IPS-NIHi11 (cell line): Measurements from ENCODE around the gene MYL12A.
A peak's percentile ranks its signal among the peaks of the same experiment; 100 is the strongest.
"Not testable (repeated sequence)": the region's sequence is repeated elsewhere in the genome, so short reads cannot be mapped to it uniquely, and the experiment has no call there.

ENCODE experiments used
- DNase-seq: peaks from one replicate; pipeline ENCODE4 v3.0.0; 2012; ENCODE audit warnings: mixed read lengths, low spot score

The MYL12A gene

GRCh38 chr18:3247240-3248061, at the start of gene MYL12A:
TSS of gene MYL12A (plus strand) at chr18:3247801. CDS start at chr18:3253248, 5,447 bp downstream.
- DNase-seq = peak; percentile 95

- DNase-seq = not testable (repeated sequence)
Measured at GRCh38 chr18:3198260-3198860, 49.2 kb upstream of the MYL12A start.

- no peak for DNase-seq
Measured at GRCh38 chr18:3199942-3200645, 47.5 kb upstream of the MYL12A start.

GRCh38 chr18:3205239-3205638, 42.4 kb upstream of the MYL12A start:
- DNase-seq = no peak

- DNase-seq = no peak
Measured at GRCh38 chr18:3207565-3207964, 40.0 kb upstream of the MYL12A start.

GRCh38 chr18:3209859-3210569, 37.6 kb upstream of the MYL12A start:
- no peak for DNase-seq

- DNase-seq = no peak
Measured at GRCh38 chr18:3211236-3211992, 36.2 kb upstream of the MYL12A start.

- no peak for DNase-seq
Measured at GRCh38 chr18:3212657-3213056, 34.9 kb upstream of the MYL12A start.

- DNase-seq = no peak
Measured at GRCh38 chr18:3213300-3214059, 34.1 kb upstream of the MYL12A start.

- DNase-seq = no peak
Measured at GRCh38 chr18:3214855-3215637, 32.6 kb upstream of the MYL12A start.

GRCh38 chr18:3216987-3217386, 30.6 kb upstream of the MYL12A start:
- DNase-seq = no peak

- peak; percentile 60 for DNase-seq
Measured at GRCh38 chr18:3217948-3218647, 29.5 kb upstream of the MYL12A start.

GRCh38 chr18:3218819-3219218, 28.8 kb upstream of the MYL12A start:
- DNase-seq = no peak

- DNase-seq = no peak
Measured at GRCh38 chr18:3219241-3219630, 28.4 kb upstream of the MYL12A start.

- DNase-seq = no peak
Measured at GRCh38 chr18:3219631-3220335, 27.8 kb upstream of the MYL12A start, which contains the start of gene MYOM1. TSS of gene MYOM1 (minus strand) at chr18:3219968. CDS start at chr18:3215223, 4,745 bp downstream.

GRCh38 chr18:3220868-3221267, 26.7 kb upstream of the MYL12A start:
- DNase-seq = not testable (repeated sequence)

GRCh38 chr18:3221496-3221895, 26.1 kb upstream of the MYL12A start:
- no peak for DNase-seq

GRCh38 chr18:3223356-3223755, 24.2 kb upstream of the MYL12A start:
- DNase-seq = no peak

GRCh38 chr18:3224223-3224622, 23.4 kb upstream of the MYL12A start:
- no peak for DNase-seq
